Activated CD8-positive, alpha-beta memory T cell treated with anti-CD3 and anti-CD28 coated beads for 48 hours (primary cell): ENCODE results near the gene ESRRA.

ENCODE experiments used
- DNase-seq, 3 experiments: peaks; one replicate each; pipeline ENCODE4 v3.0.0-alpha.2; 2020; ENCODE audit warnings: low read depth in 2 of 3, low spot score in 2 of 3

The ESRRA gene

GRCh38 chr11:64364435-64364834, 59.1 kb downstream of the ESRRA start:
- no peak for DNase-seq

- no peak for DNase-seq
Measured at GRCh38 chr11:64364911-64365310, 59.6 kb downstream of the ESRRA start.
